Amygdala (tissue), 56 donors: ENCODE results near the gene CYP2D6.
"Not testable (repeated sequence)": the region's sequence is repeated elsewhere in the genome, so short reads cannot be mapped to it uniquely, and the experiment has no call there.

Source experiments
- DNase-seq, 56 donors: peaks; one replicate each; lab custom pipeline; 2025; lab: John Stamatoyannopoulos, UW

CYP2D6 gene

GRCh38 chr22:42160251-42160650, 29.6 kb upstream of the CYP2D6 start:
- no peak for DNase-seq

- DNase-seq: no peak
Measured at GRCh38 chr22:42158456-42159132, 28.0 kb upstream of the CYP2D6 start.

GRCh38 chr22:42156598-42156997, 26.0 kb upstream of the CYP2D6 start:
- no peak for DNase-seq

GRCh38 chr22:42156121-42156520, 25.5 kb upstream of the CYP2D6 start:
- DNase-seq: no peak

- no peak for DNase-seq
Measured at GRCh38 chr22:42155053-42155543, 24.5 kb upstream of the CYP2D6 start.

GRCh38 chr22:42154293-42155052, 23.9 kb upstream of the CYP2D6 start:
- no peak for DNase-seq

- peak in 2 of 56 donors; percentile 28 to 66 for DNase-seq
Measured at GRCh38 chr22:42152661-42153270, 22.2 kb upstream of the CYP2D6 start.

- no peak for DNase-seq
Measured at GRCh38 chr22:42151924-42152635, 21.5 kb upstream of the CYP2D6 start.

- no peak for DNase-seq
Measured at GRCh38 chr22:42150727-42151590, 20.3 kb upstream of the CYP2D6 start.

GRCh38 chr22:42149798-42150197, 19.2 kb upstream of the CYP2D6 start:
- not testable (repeated sequence) for DNase-seq

GRCh38 chr22:42145175-42145574, 14.6 kb upstream of the CYP2D6 start:
- no peak for DNase-seq

GRCh38 chr22:42143859-42144822, 13.5 kb upstream of the CYP2D6 start:
- DNase-seq: not testable (repeated sequence)

- peak in 1 of 56 donors; percentile 17 for DNase-seq
Measured at GRCh38 chr22:42142771-42143461, 12.3 kb upstream of the CYP2D6 start.

GRCh38 chr22:42141307-42142057, 10.9 kb upstream of the CYP2D6 start:
- not testable (repeated sequence) for DNase-seq

GRCh38 chr22:42140153-42140552, 9.5 kb upstream of the CYP2D6 start:
- DNase-seq: not testable (repeated sequence)

- DNase-seq: not testable (repeated sequence)
Measured at GRCh38 chr22:42139508-42139907, 8.9 kb upstream of the CYP2D6 start.

GRCh38 chr22:42138972-42139371, 8.4 kb upstream of the CYP2D6 start:
- no peak for DNase-seq
